K562 (cell line): ENCODE measurements around the gene WIF1. TPM values are rescaled to one million over a fixed set of nuclear protein-coding genes. Genes with fewer than 3 reads are reported as not detected.

Experiments
- CBX5 ChIP-seq: IDR thresholded peaks from 2 replicates; pipeline ENCODE4 v1.6.1; 2014; ENCODE audit warnings: low read depth, borderline replicate concordance
- E2F3 ChIP-seq: fragments of 250-450 bp; sonication (Bioruptor Pico); IDR thresholded peaks from 2 replicates; pipeline ENCODE4 v1.4.0; 2020; ENCODE audit warnings: mild to moderate bottlenecking
- ETV5 ChIP-seq: sonication (generic); formaldehyde crosslinking; IDR thresholded peaks from 2 replicates; pipeline ENCODE4 v1.4.0; 2020; ENCODE audit warnings: low read depth, mild to moderate bottlenecking, missing genetic modification reagents
- EZH2 ChIP-seq: IDR thresholded peaks from 2 replicates; pipeline ENCODE4 v1.6.1; 2012; ENCODE audit warnings: low read depth, mild to moderate bottlenecking, inconsistent platforms, low read length, borderline replicate concordance
- GATA2 ChIP-seq: sonication (generic); formaldehyde crosslinking; IDR thresholded peaks from 2 replicates; pipeline ENCODE4 v1.4.0; 2020; ENCODE audit warnings: mild to moderate bottlenecking, missing genetic modification reagents
- MNT ChIP-seq, 2 experiments: fragments of 450-650 bp; conservative IDR thresholded peaks; 2 replicates each; pipeline ENCODE4 v1.6.1; 2017; ENCODE audit warnings: mild to moderate bottlenecking in 2 of 2, moderate library complexity in 2 of 2
- NFATC3 ChIP-seq: fragments of 450-650 bp; IDR thresholded peaks from 2 replicates; pipeline ENCODE4 v1.6.1; 2017; ENCODE audit warnings: mild to moderate bottlenecking
- POU5F1 ChIP-seq: fragments of 150-350 bp; IDR thresholded peaks from 2 replicates; pipeline ENCODE4 v1.6.1; 2014; ENCODE audit warnings: borderline replicate concordance, low read length, low read depth, mild to moderate bottlenecking; ENCODE audit not compliant: partially characterized antibody
- SMAD4 ChIP-seq: fragments of 250-450 bp; sonication (Bioruptor Pico); conservative IDR thresholded peaks from 2 replicates; pipeline ENCODE4 v1.8.0; 2021; ENCODE audit warnings: inconsistent platforms, mild to moderate bottlenecking, moderate library complexity
- SMARCB1 ChIP-seq: IDR thresholded peaks from 2 replicates; pipeline ENCODE4 v1.6.1; 2011; ENCODE audit warnings: improper control_type of control experiment, low read depth; ENCODE audit not compliant: insufficient read length
- TCF7L2 ChIP-seq: fragments of 150-350 bp; IDR thresholded peaks from 2 replicates; pipeline ENCODE4 v1.6.1; 2016; ENCODE audit warnings: low read depth, mild to moderate bottlenecking, low read length, moderate library complexity
- THRA ChIP-seq: fragments of 450-650 bp; IDR thresholded peaks from 2 replicates; pipeline ENCODE4 v1.6.1; 2017; ENCODE audit warnings: mild to moderate bottlenecking, moderate library complexity
- TRIM24 ChIP-seq, 2 experiments: fragments of 450-650 bp; IDR thresholded peaks; 2 replicates each; pipeline ENCODE4 v1.6.1; 2016
- ZBTB1 ChIP-seq: sonication (generic); formaldehyde crosslinking; IDR thresholded peaks from 2 replicates; pipeline ENCODE4 v1.8.1; 2023; ENCODE audit warnings: missing genetic modification reagents, low read depth, mild to moderate bottlenecking, borderline replicate concordance
- ZNF395 ChIP-seq: fragments of 200-800 bp; sonication (Bioruptor generic); IDR thresholded peaks from 2 replicates; pipeline ENCODE4 v1.6.1; 2017; ENCODE audit warnings: missing genetic modification characterization, missing compliant biosample characterization
- ZNF408 ChIP-seq: fragments of 250-450 bp; sonication (Bioruptor Pico); IDR thresholded peaks from 2 replicates; pipeline ENCODE4 v1.4.0; 2020; ENCODE audit warnings: low read depth, mild to moderate bottlenecking, moderate library complexity
- ZNF584 ChIP-seq: fragments of 200-800 bp; sonication (Bioruptor generic); IDR thresholded peaks from 2 replicates; pipeline ENCODE4 v1.6.1; 2016; ENCODE audit warnings: low read depth, mild to moderate bottlenecking, missing genetic modification characterization, missing compliant biosample characterization
- polyA plus RNA-seq, 8 experiments: library from polyadenylated mRNA; depleted of rRNA in 4 of 8; stranded (reverse) in 5 of 8; unstranded in 3 of 8; fragments of >200 nt; fragmentation: Nextera tagmentation in 2 of 8; fragmentation: Illumina TruSeq in 1 of 8; extraction: Ambion mirVana in 2 of 8; extraction: Trizol in 1 of 8; gene quantifications; 2 replicates each; pipeline versions ENCODE4 v1.2.1 to v1.2.3, GENCODE V29; 2011 to 2014; ENCODE audit warnings: inconsistent platforms in 1 of 8, missing spikeins in 1 of 8
- total RNA-seq, 7 experiments: library from RNA; depleted of rRNA in 6 of 7; stranded (reverse); fragments of >200 nt in 6 of 7; fragmentation: Illumina TruSeq in 2 of 7; extraction: Trizol in 2 of 7; gene quantifications; 2 replicates each; pipeline versions ENCODE4 v1.2.1 to v1.2.3, GENCODE V29; 2011 to 2021; ENCODE audit warnings: low replicate concordance in 1 of 7
- TF ChIP-seq, protein P1 (sequence below): fragments of 250-450 bp; sonication (Bioruptor Pico); IDR thresholded peaks from 2 replicates; pipeline ENCODE4 v1.4.0; 2020

The WIF1 gene
- total and polyA plus RNA-seq, 9 of the 15 experiments (the other 6 are each of a cell fraction or from before 2014, with no cell fraction given): not detected

GRCh38 chr12:65168681-65169319 is 47.7 kb upstream of the WIF1 start (continued):
- 0 out of 4 replicates have a peak, but pooled peaks of 1 of the 2 experiments have one; percentile 24 for TF ChIP-seq MNT (conservative IDR thresholded peaks at IDR 0.05)
- no peak for TF ChIP-seq POU5F1
- TF ChIP-seq ZNF408: no peak
- no peak for TF ChIP-seq SMARCB1
- no peak for TF ChIP-seq ZNF584 (CRISPR knock-in tag)
- TF ChIP-seq ZNF395 (CRISPR knock-in tag): no peak
- TF ChIP-seq ZBTB1 (CRISPR knock-in tag): no peak
- no peak for TF ChIP-seq TCF7L2
- no peak for TF ChIP-seq SMAD4
- TF ChIP-seq, protein P1, sequence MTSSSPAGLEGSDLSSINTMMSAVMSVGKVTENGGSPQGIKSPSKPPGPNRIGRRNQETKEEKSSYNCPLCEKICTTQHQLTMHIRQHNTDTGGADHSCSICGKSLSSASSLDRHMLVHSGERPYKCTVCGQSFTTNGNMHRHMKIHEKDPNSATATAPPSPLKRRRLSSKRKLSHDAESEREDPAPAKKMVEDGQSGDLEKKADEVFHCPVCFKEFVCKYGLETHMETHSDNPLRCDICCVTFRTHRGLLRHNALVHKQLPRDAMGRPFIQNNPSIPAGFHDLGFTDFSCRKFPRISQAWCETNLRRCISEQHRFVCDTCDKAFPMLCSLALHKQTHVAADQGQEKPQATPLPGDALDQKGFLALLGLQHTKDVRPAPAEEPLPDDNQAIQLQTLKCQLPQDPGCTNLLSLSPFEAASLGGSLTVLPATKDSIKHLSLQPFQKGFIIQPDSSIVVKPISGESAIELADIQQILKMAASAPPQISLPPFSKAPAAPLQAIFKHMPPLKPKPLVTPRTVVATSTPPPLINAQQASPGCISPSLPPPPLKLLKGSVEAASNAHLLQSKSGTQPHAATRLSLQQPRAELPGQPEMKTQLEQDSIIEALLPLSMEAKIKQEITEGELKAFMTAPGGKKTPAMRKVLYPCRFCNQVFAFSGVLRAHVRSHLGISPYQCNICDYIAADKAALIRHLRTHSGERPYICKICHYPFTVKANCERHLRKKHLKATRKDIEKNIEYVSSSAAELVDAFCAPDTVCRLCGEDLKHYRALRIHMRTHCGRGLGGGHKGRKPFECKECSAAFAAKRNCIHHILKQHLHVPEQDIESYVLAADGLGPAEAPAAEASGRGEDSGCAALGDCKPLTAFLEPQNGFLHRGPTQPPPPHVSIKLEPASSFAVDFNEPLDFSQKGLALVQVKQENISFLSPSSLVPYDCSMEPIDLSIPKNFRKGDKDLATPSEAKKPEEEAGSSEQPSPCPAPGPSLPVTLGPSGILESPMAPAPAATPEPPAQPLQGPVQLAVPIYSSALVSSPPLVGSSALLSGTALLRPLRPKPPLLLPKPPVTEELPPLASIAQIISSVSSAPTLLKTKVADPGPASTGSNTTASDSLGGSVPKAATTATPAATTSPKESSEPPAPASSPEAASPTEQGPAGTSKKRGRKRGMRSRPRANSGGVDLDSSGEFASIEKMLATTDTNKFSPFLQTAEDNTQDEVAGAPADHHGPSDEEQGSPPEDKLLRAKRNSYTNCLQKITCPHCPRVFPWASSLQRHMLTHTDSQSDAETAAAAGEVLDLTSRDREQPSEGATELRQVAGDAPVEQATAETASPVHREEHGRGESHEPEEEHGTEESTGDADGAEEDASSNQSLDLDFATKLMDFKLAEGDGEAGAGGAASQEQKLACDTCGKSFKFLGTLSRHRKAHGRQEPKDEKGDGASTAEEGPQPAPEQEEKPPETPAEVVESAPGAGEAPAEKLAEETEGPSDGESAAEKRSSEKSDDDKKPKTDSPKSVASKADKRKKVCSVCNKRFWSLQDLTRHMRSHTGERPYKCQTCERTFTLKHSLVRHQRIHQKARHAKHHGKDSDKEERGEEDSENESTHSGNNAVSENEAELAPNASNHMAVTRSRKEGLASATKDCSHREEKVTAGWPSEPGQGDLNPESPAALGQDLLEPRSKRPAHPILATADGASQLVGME: no peak
- TF ChIP-seq TRIM24 (IDR thresholded peaks at IDR 0.05): peak in 1 of 2 experiments; percentile 16; a peak in 1 of 4 replicates
- no peak for TF ChIP-seq E2F3 (CRISPR knock-in tag)
- TF ChIP-seq CBX5: no peak
- no peak; the same call in 1 of the 2 replicates for TF ChIP-seq GATA2 (CRISPR knock-in tag)
- 0 out of 2 replicates have a peak, but pooled peaks have one; percentile 45 for TF ChIP-seq NFATC3
- TF ChIP-seq EZH2: no peak
- TF ChIP-seq ETV5 (CRISPR knock-in tag): no peak
- TF ChIP-seq THRA: no peak
